Measurements from ENCODE around the gene DUXA. TPM values are rescaled to one million over a fixed set of nuclear protein-coding genes. Genes with fewer than 3 reads are reported as not detected.

The DUXA gene
- total and polyA plus RNA-seq, 9 of the 15 experiments (the other 6 are each of a cell fraction or from before 2014, with no cell fraction given), result not detected

DNA sequence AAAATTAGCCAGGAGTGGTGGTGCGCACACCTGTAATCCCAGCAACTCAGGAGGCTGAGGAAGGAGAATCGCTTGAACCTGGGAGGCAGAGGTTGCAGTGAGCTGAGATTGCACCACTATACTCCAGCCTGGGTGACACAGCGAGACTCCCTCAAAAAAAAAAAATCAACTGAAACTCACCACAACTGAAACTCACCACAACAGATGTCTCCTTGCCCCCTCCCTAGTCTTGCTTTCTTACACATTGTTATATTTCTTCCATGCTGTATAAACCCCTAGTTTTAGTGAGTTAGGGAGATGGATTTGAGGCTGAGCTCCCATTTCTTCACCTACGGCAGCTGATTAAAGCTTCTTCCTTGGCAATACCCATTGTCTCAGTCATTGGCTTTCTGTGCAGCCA, 25.6 kb downstream of the DUXA start (continued):
- TF ChIP-seq SMAD3 (CRISPR knock-in tag; conservative IDR thresholded peaks at IDR 0.05) (no peak), ARID4B (CRISPR knock-in tag; IDR thresholded peaks at IDR 0.05) (no peak), TEAD2 (tag; IDR thresholded peaks at IDR 0.05) (no peak), TCF15 (CRISPR knock-in tag; IDR thresholded peaks at IDR 0.05) (no peak), SPI1 (IDR thresholded peaks at IDR 0.05; ENCODE audit: borderline replicate concordance, low read depth, low read length) (no peak), NBN (IDR thresholded peaks at IDR 0.05; ENCODE audit: low read depth) (no peak), EGR1 (conservative IDR thresholded peaks at IDR 0.05) (no peak), NFIC (IDR thresholded peaks at IDR 0.05) (no peak), PRPF4 (IDR thresholded peaks at IDR 0.05; ENCODE audit: insufficient read depth, low read depth, low read length, poor library complexity, severe bottlenecking) (no peak)
- TF ChIP-seq, protein P1, sequence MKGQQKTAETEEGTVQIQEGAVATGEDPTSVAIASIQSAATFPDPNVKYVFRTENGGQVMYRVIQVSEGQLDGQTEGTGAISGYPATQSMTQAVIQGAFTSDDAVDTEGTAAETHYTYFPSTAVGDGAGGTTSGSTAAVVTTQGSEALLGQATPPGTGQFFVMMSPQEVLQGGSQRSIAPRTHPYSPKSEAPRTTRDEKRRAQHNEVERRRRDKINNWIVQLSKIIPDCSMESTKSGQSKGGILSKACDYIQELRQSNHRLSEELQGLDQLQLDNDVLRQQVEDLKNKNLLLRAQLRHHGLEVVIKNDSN (CRISPR knock-in tag; IDR thresholded peaks at IDR 0.05), result no peak

Data from K562 (cell line).